ENCODE results near the gene LCP1.

DNA sequence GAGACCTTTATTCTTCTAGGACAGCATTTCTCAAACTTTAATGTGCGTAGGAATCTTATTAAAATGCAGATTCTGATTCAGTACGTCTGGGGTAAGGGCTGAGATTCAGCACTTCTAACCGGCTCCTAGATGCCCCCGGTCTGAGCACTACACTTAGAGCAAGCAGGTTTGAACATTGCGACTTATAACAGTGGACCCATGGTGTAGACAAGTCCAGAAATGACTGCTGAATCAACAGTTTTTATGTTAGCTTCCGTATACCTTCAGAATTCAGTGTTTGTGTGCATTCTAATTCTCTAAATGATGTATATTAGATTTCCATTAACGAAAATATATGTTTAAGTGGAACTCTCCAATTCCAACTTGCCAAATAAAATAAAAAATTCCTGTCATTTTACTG, 59.7 kb downstream of the LCP1 start:
- TF ChIP-seq, protein P1, sequence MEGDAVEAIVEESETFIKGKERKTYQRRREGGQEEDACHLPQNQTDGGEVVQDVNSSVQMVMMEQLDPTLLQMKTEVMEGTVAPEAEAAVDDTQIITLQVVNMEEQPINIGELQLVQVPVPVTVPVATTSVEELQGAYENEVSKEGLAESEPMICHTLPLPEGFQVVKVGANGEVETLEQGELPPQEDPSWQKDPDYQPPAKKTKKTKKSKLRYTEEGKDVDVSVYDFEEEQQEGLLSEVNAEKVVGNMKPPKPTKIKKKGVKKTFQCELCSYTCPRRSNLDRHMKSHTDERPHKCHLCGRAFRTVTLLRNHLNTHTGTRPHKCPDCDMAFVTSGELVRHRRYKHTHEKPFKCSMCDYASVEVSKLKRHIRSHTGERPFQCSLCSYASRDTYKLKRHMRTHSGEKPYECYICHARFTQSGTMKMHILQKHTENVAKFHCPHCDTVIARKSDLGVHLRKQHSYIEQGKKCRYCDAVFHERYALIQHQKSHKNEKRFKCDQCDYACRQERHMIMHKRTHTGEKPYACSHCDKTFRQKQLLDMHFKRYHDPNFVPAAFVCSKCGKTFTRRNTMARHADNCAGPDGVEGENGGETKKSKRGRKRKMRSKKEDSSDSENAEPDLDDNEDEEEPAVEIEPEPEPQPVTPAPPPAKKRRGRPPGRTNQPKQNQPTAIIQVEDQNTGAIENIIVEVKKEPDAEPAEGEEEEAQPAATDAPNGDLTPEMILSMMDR (IDR thresholded peaks at IDR 0.05; ENCODE audit: low read depth, low read length, poor library complexity, severe bottlenecking) = no peak
- no peak for TF ChIP-seq EZH2phosphoT487 (IDR thresholded peaks at IDR 0.05; ENCODE audit: borderline replicate concordance, low read length)

All from DOHH2 (cell line).